BLaER1 (cell line): ENCODE data around the gene CFAP54.
"Not testable (repeated sequence)": the region's sequence is repeated elsewhere in the genome, so short reads cannot be mapped to it uniquely, and the experiment has no call there.

Experiments
- H3K27ac ChIP-seq: shearing (Covaris generic); formaldehyde crosslinking; 2 replicates; pipeline ENCODE4 v1.8.1; 2022
- H3K27me3 ChIP-seq: shearing (Covaris generic); formaldehyde crosslinking; 2 replicates; pipeline ENCODE4 v1.8.1; 2022
- H3K36me3 ChIP-seq: shearing (Covaris generic); formaldehyde crosslinking; 2 replicates; pipeline ENCODE4 v1.8.1; 2022
- H3K4me1 ChIP-seq: shearing (Covaris generic); formaldehyde crosslinking; 2 replicates; pipeline ENCODE4 v1.8.1; 2022
- H3K4me2 ChIP-seq: shearing (Covaris generic); formaldehyde crosslinking; 2 replicates; pipeline ENCODE4 v1.8.1; 2022
- H3K4me3 ChIP-seq: shearing (Covaris generic); formaldehyde crosslinking; 2 replicates; pipeline ENCODE4 v1.8.1; 2022
- H3K9ac ChIP-seq: shearing (Covaris generic); formaldehyde crosslinking; 2 replicates; pipeline ENCODE4 v1.8.1; 2022
- H3K9me3 ChIP-seq: shearing (Covaris generic); formaldehyde crosslinking; 2 replicates; pipeline ENCODE4 v1.8.1; 2022
- H4K20me1 ChIP-seq: shearing (Covaris generic); formaldehyde crosslinking; 2 replicates; pipeline ENCODE4 v1.8.1; 2022
- Cebpa-rat ChIP-seq: shearing (Covaris generic); IDR thresholded peaks from 2 replicates; pipeline ENCODE4 v1.8.1; 2022

Gene CFAP54

DNA sequence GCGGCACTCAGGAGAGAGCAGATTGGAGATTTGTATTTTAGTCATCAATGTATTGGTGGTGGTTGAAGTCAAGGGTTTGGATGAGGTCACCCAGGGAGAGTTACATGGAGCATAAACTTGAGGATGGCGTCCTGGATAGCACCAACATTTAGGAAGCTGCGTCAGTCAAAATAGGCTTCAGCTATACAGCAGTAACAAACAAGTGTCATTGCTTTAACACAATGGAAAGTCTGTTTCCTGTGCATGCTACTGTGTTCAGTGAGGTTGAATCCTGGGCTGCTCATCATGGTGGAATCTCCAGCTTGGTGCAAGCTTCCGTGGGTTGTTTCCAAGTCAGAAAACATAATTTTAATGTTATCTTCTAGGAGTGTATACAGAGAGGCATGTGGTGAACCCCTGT, 180.4 kb downstream of the CFAP54 start:
- no peak overlapping the region for H3K9ac ChIP-seq
- no peak for TF ChIP-seq Cebpa-rat

GRCh38 chr12:96670334-96670899, 181.0 kb downstream of the CFAP54 start:
- Histone ChIP-seq H3K9ac (no peak overlapping the region), H3K27ac (no peak overlapping the region), H3K4me2 (no peak overlapping the region), H3K36me3 (no peaks in the 10 kb centered on the region), H4K20me1 (no peaks in the 10 kb centered on the region), H3K9me3 (peaks cover 13% of the 10 kb centered on the region), H3K4me1 (no peaks in the 10 kb centered on the region), H3K4me3 (no peak overlapping the region), H3K27me3 (no peaks in the 10 kb centered on the region)
- TF ChIP-seq Cebpa-rat: no peak

More for the DNA sequence above, 180.4 kb downstream of the CFAP54 start:
- H3K27me3 ChIP-seq: no peaks in the 10 kb centered on the region
- H4K20me1 ChIP-seq: no peaks in the 10 kb centered on the region
- no peak overlapping the region for H3K4me2 ChIP-seq
- H3K27ac ChIP-seq: no peak overlapping the region
- H3K4me1 ChIP-seq: no peaks in the 10 kb centered on the region
- H3K9me3 ChIP-seq: peaks cover 13% of the 10 kb centered on the region
- no peaks in the 10 kb centered on the region for H3K36me3 ChIP-seq
- H3K4me3 ChIP-seq: no peak overlapping the region

DNA sequence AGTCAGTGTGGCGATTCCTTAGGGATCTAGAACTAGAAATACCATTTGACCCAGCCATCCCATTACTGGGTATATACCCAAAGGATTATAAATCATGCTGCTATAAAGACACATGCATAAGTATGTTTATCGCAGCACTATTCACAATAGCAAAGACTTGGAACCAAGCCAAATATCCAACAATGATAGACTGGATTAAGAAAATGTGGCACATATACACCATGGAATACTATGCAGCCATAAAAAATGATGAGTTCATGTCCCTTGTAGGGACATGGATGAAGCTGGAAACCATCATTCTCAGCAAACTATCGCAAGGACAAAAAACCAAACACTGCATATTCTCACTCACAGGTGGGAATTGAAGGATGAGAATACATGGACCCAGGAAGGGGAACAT, 186.1 kb downstream of the CFAP54 start:
- H3K4me2 ChIP-seq, H4K20me1 ChIP-seq, H3K27me3 ChIP-seq, H3K9me3 ChIP-seq, H3K36me3 ChIP-seq, H3K4me3 ChIP-seq, H3K27ac ChIP-seq, H3K9ac ChIP-seq, H3K4me1 ChIP-seq: not testable (repeated sequence)

GRCh38 chr12:96677363-96677762, 188.0 kb downstream of the CFAP54 start:
- Histone ChIP-seq H3K27me3 (no peaks in the 10 kb centered on the region), H3K9me3 (no peaks in the 10 kb centered on the region), H3K36me3 (no peaks in the 10 kb centered on the region), H3K4me1 (no peaks in the 10 kb centered on the region), H3K27ac (no peak overlapping the region), H3K4me3 (no peak overlapping the region), H3K4me2 (no peak overlapping the region), H3K9ac (no peak overlapping the region), H4K20me1 (no peaks in the 10 kb centered on the region)
- no peak for TF ChIP-seq Cebpa-rat

GRCh38 chr12:96687719-96688118, 198.3 kb downstream of the CFAP54 start:
- TF ChIP-seq Cebpa-rat: no peak
- no peak overlapping the region for H3K9ac ChIP-seq

DNA sequence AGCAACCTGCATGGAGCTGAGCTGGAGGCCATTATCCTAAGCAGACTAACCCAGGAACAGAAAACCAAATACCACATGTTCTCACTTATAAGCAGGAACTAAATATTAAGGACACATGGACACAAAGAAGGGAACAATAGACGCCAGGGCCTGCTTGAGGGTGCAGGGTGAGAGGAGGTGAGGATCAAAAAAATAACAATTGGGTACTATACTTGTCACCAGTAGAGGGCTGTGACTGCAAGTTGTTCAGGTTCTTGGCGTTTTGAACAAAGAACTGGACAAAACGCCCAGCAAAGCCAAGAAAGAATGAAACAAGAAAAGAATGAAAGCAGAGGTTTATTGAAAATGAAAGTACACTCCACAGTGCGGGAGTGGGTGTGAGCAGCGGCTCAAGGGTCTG, 209.1 kb downstream of the CFAP54 start:
- H3K4me3 ChIP-seq: no peak overlapping the region

More at GRCh38 chr12:96687719-96688118, 198.3 kb downstream of the CFAP54 start:
- Histone ChIP-seq H3K4me3 (no peak overlapping the region), H3K27me3 (no peaks in the 10 kb centered on the region), H3K27ac (no peak overlapping the region), H3K9me3 (no peaks in the 10 kb centered on the region), H4K20me1 (no peaks in the 10 kb centered on the region), H3K36me3 (no peaks in the 10 kb centered on the region), H3K4me2 (no peak overlapping the region), H3K4me1 (no peaks in the 10 kb centered on the region)

DNA sequence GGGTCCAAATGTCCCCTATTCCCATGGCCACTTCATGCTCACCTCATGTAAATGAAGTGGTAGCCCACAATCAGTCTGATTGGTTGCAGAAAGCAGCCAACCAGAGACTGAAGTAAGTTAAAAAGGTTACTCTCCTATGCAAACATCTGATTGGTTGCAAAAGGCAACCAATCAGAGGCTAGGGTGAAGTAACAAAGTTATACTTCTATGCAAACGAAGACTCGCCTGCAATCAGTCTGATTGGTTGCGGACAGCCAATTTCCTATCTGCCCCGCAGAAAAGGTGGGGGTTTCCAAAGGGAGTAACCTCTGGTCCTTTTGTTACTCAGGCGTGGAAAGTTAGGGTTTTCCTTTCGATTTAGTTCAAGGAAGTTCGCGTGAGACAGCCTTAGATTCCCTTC, 209.6 kb downstream of the CFAP54 start:
- Histone ChIP-seq H3K27ac (no peak overlapping the region), H3K4me1 (no peaks in the 10 kb centered on the region), H3K36me3 (no peaks in the 10 kb centered on the region), H3K4me3 (no peak overlapping the region), H3K9me3 (no peaks in the 10 kb centered on the region), H3K9ac (no peak overlapping the region), H3K27me3 (no peaks in the 10 kb centered on the region), H4K20me1 (no peaks in the 10 kb centered on the region), H3K4me2 (no peak overlapping the region)
- no peak for TF ChIP-seq Cebpa-rat

More for the DNA sequence above, 209.1 kb downstream of the CFAP54 start:
- H3K36me3 ChIP-seq: no peaks in the 10 kb centered on the region
- no peaks in the 10 kb centered on the region for H3K9me3 ChIP-seq
- TF ChIP-seq Cebpa-rat: no peak
- H3K9ac ChIP-seq: no peak overlapping the region
- no peaks in the 10 kb centered on the region for H3K4me1 ChIP-seq
- H3K27ac ChIP-seq: no peak overlapping the region
- H3K4me2 ChIP-seq: no peak overlapping the region
- H4K20me1 ChIP-seq: no peaks in the 10 kb centered on the region
- no peaks in the 10 kb centered on the region for H3K27me3 ChIP-seq

- no peaks in the 10 kb centered on the region for H3K27me3 ChIP-seq
Observed at GRCh38 chr12:96701856-96702255, 212.5 kb downstream of the CFAP54 start.

GRCh38 chr12:96710127-96710745, 220.9 kb downstream of the CFAP54 start:
- Histone ChIP-seq H3K36me3 (no peaks in the 10 kb centered on the region), H3K27ac (no peak overlapping the region), H3K27me3 (no peaks in the 10 kb centered on the region), H3K9ac (no peak overlapping the region), H3K4me1 (no peaks in the 10 kb centered on the region), H4K20me1 (no peaks in the 10 kb centered on the region), H3K4me3 (no peak overlapping the region), H3K9me3 (no peaks in the 10 kb centered on the region), H3K4me2 (no peak overlapping the region)
- no peak for TF ChIP-seq Cebpa-rat

More at GRCh38 chr12:96701856-96702255, 212.5 kb downstream of the CFAP54 start:
- Histone ChIP-seq H3K4me1 (no peaks in the 10 kb centered on the region), H3K36me3 (no peaks in the 10 kb centered on the region), H3K27ac (no peak overlapping the region), H3K9ac (no peak overlapping the region), H3K9me3 (no peaks in the 10 kb centered on the region), H3K4me3 (no peak overlapping the region), H3K4me2 (no peak overlapping the region), H4K20me1 (no peaks in the 10 kb centered on the region)
- TF ChIP-seq Cebpa-rat: no peak

- no peaks in the 10 kb centered on the region for H4K20me1 ChIP-seq
- H3K27ac ChIP-seq: no peak overlapping the region
- H3K4me3 ChIP-seq: no peak overlapping the region
- H3K36me3 ChIP-seq: no peaks in the 10 kb centered on the region
- no peaks in the 10 kb centered on the region for H3K4me1 ChIP-seq
- no peak for TF ChIP-seq Cebpa-rat
- no peak overlapping the region for H3K9ac ChIP-seq
- H3K27me3 ChIP-seq: no peaks in the 10 kb centered on the region
- no peak overlapping the region for H3K4me2 ChIP-seq
- H3K9me3 ChIP-seq: no peaks in the 10 kb centered on the region
Observed at GRCh38 chr12:96711364-96711763, 222.0 kb downstream of the CFAP54 start.

- no peaks in the 10 kb centered on the region for H4K20me1 ChIP-seq
- peak; percentile 66; the same call in 1 of the 2 replicates for TF ChIP-seq Cebpa-rat
- no peak overlapping the region for H3K27ac ChIP-seq
- H3K4me1 ChIP-seq: no peaks in the 10 kb centered on the region
- no peaks in the 10 kb centered on the region for H3K27me3 ChIP-seq
- no peak overlapping the region for H3K4me2 ChIP-seq
- H3K9ac ChIP-seq: no peak overlapping the region
- H3K4me3 ChIP-seq: no peak overlapping the region
- H3K36me3 ChIP-seq: no peaks in the 10 kb centered on the region
- no peaks in the 10 kb centered on the region for H3K9me3 ChIP-seq
Observed at GRCh38 chr12:96714199-96714598, 224.8 kb downstream of the CFAP54 start.
